Stimulated activated CD4-positive, alpha-beta T cell treated with anti-CD3 and anti-CD28 coated beads, TNF-alpha, amount 100 ng/mL, for 24 hours (primary cell): ENCODE measurements around the gene ZNF384.

Source experiments
- DNase-seq, 3 experiments: peaks; one replicate each; pipeline ENCODE4 v3.0.0-alpha.2; 2020; ENCODE audit warnings: low read depth in 3 of 3

Gene ZNF384

DNA sequence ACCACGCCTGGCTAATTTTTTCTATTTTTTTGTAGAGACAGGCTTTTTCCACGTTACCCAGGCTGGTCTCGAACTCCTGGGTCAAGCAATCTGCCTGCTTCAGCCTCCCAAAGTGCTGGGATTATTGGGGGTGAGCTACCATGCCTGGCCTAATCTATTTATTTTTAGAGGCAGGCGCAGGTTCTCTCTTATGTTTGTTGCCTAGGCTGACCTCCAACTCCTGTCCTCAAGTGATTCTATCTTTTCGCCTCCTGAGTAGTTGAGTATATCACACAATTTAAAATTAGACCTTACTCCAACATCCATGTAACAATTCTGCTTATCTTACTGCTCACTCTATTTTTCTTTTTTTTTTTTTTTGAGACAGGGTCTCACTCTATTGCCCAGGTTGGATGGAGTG, 35.2 kb downstream of the ZNF384 start:
- no peak for DNase-seq

GRCh38 chr12:6653342-6653741, 35.8 kb downstream of the ZNF384 start:
- DNase-seq = no peak

GRCh38 chr12:6652391-6652790, 36.8 kb downstream of the ZNF384 start:
- no peak for DNase-seq

GRCh38 chr12:6650832-6651231, 38.3 kb downstream of the ZNF384 start:
- DNase-seq = no peak

DNA sequence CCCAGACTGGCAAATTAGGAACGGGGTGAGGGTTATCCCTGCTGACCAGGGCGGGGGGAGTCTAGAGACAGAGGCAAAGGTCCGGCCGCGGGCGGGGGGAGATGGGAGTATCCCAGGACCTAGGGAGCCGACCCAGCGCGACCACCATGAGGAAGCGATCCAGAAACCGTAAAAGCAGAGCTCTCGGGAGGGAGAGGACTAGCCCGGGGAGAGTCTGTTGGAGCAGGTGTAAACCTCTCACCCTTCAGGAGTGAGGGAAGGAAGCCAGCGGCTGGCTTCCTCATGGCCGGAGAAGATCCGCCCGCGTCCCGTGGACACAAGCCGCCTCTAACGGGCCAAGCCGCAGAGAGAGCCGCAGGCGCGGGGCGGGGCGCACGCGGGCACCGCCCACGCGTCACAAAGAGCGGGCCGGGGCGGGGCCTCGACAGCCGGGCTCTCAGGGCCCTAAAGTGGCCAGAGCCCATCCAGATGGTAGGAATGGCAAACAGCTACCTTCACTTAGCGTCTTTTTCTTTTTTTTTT, 42.0 kb downstream of the ZNF384 start, which contains the start of gene ACRBP:
TSS of gene ACRBP (minus strand) at position 350 of the 522 bp plus-strand sequence. CDS start at position 284, 66 bp downstream.
- DNase-seq = peak in 1 of 3 experiments; percentile 46

GRCh38 chr12:6646276-6647082, 42.7 kb downstream of the ZNF384 start:
- no peak for DNase-seq

- DNase-seq = no peak
Measured at GRCh38 chr12:6644903-6645302, 44.3 kb downstream of the ZNF384 start.

DNA sequence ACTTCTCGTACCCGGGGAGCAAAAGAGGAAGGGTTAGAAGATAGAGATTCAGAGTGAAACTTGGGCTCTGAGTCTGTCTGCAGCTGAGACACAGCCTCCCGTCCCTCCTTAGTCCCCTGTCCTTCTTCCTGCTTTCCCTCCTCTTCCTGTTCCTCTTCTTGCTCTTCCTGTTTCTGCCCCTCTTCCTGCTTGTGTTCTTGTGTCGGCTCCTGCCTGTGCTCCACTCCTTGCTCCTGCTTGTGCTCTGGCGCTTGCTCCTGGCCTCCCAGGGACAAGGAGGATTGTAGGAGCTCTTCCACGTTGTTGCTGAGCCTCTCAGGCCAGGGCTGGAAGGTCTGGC, 44.9 kb downstream of the ZNF384 start:
- DNase-seq = no peak

DNA sequence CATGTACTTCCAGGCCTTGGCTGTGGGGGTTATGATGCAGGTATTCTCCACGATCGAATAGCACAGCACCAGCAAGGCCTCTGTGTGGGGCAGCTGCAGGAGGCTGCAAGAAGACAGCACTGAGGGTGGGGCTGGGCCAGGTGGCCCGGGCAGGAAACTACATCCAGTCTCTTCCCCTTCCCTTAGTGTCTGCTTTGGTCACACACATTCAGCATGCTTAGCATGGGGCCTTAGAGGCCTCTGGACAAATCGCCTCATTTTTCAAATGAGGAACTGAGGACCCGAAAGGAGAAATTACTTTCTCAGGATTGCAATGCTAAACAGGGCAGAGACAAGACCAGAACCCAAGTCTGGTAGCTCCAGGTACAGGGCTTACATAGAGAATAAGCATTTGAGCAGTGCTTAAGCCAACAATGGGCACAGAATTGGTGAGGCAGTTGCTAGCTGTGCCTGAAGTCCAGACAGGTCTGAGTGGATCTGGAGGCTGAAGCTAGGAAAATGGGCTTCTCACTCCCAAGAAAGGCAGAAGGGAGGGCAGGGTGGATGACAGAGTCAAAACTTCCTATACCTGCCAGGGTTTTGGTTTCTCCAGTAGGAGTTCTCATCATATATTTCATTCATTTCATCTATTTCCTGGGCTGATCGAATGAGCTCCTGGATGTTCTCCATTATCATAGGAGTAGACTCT, 45.5 kb downstream of the ZNF384 start:
- DNase-seq = no peak

GRCh38 chr12:6641131-6641530, 48.0 kb downstream of the ZNF384 start:
- no peak for DNase-seq

DNA sequence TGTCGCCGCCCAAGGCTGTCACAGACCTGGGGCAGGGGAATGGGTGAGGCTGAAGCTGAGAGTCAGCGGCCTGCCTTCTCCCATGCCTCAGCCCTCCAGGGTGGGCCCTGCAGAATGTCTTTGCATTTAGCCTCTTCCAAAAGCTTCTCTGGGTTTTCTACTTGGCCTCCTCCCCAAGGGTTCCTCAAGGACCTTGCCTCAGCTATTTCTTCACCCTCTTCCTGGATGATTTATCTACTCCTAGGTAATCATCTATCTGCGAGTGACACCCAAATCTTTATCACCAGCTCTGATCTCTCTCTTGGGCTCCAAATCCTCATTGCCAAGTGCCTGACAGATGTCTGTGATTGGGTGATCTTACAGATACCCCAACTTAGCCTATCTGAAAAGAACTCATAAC, 48.7 kb downstream of the ZNF384 start:
- no peak for DNase-seq

GRCh38 chr12:6639151-6639801, 49.9 kb downstream of the ZNF384 start:
- no peak for DNase-seq

DNA sequence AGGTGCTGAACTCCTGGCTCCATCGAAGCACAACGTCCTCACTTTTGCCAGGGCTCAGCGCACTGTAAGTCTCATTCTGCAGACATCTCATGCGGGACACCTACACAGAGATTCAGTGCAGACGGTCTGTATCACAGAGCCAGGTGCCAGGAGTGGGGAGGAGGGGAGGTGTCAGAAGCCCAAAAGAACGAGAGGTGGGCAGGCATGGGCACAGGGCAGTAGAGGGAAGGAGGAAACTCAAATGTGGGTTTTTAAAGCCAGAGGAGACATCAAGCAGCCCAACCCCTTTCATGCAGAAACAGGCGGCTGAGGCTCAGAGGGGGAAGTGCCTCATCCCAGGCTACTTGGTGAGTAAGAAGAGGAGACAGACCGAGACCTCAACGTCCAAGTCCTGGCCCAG, 50.9 kb downstream of the ZNF384 start:
- no peak for DNase-seq

- DNase-seq = no peak
Measured at GRCh38 chr12:6635856-6636531, 53.2 kb downstream of the ZNF384 start, which contains the start of gene LPAR5. Gene LPAR5, minus strand, starts transcription at chr12:6635959. Its CDS starts 14,711 bp downstream, at chr12:6621248.

GRCh38 chr12:6635375-6635855, 53.8 kb downstream of the ZNF384 start:
- peak in 2 of 3 experiments; percentile 38 to 54 for DNase-seq

DNA sequence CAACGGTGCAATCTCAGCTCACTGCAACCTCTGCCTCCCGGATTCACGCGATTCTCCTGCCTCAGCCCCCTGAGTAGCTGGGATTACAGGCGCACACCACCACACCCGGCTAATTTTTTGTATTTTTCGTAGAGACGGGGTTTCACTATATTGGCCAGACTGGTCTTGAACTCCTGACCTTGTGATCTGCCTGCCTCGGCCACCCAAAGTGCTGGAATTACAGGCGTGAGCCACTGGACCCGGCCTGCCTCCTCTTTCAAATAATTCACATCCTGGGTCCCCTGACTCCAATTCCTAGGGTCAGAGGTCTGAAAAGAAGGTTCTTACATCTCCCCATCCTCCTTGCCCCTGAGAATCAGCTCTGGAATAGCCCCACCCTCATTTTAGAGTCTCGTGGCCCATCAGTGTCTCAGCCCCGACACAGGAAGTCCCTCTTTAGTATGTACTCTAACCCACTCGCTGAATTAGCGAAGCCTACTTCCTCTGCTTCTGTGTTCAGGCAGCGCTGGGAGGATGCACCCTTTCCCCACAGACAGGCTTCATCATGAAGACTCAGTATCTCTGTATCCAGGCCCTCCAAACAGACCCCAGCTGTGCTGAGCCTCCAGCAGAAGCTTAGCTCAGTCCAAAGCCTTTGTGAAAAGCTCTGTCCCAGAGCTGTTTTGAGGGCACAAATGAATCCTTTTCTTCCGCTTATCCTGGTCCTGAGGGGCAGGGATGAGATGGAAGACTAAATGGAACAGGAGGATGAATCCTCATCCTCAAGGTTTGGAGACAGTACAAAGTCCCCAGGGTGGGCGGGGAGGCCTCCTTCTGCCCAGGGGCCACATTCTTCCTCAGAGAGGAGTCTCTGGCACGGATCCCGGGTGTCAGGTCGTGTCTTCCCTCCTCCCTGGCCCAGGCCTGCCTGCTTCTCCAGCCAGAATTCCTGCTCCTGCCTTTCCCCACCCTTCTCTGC, 56.9 kb downstream of the ZNF384 start:
- no peak for DNase-seq

DNA sequence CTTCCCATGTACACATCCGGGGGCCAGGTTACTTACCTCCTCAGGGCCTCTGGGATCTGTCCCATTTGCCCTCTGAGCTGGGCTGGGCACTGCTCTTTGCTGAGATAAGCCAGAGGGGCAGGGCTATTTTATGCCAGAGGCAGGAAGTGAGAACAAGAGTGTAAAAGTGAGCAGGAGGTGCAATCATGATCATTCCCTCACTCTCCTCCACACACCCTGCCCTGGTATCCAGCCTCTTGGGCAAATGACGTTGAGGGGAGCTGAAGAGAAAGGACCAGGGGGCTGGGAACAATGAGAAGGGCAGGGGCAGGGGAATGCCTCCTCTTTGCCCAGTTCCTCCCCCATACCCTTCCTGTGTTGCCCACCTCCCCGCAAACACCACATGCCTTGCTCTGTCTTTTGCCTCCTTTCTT, 57.6 kb downstream of the ZNF384 start:
- no peak for DNase-seq

GRCh38 chr12:6630736-6631135, 58.4 kb downstream of the ZNF384 start:
- no peak for DNase-seq

GRCh38 chr12:6627616-6628015, 61.6 kb downstream of the ZNF384 start:
- no peak for DNase-seq

DNA sequence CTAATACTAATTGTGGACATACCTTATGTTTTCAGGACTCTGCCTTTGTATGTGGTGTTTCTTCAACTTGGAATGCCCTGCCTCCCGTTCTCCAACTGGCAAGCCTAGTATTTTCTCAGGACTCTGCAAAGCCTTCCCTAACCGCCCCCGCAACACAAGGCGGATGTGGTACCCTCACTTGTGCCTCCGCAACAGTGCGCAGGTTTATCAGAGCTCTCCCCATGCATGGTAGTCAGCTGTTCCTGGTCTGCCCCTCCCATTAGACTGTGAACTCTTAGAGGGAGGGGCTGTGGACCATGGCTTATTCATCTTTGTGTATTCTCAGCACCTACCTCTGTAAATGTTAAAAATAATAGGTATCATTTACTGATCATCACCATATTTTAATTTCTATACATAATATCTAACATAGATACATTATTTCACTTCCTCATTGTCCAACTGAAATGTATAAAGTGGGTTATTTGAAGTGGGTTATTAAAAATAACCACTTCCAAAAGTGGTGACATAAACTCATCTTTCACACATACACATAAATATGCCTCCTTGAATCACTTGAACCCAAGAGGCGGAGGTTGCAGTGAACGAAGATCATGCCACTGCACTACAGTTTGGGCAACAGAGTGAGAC, 62.4 kb downstream of the ZNF384 start:
- DNase-seq = no peak
